Measurements from ENCODE around the gene ARV1. TPM values are rescaled to one million over a fixed set of nuclear protein-coding genes. Genes with fewer than 3 reads are reported as not detected.

The ARV1 gene
- total and polyA plus RNA-seq, 4 donors = 13.8 to 60.3 (median 17.2) TPM

GRCh38 chr1:231016234-231016633, 37.3 kb downstream of the ARV1 start:
- Histone ChIP-seq H3K27ac (ENCODE audit: low read depth in 1 of 2, low read length in 1 of 2) (no peak overlapping the region), H3K27me3 (ENCODE audit: control insufficient read depth in 3 of 3, insufficient read depth in 3 of 3, low read length in 2 of 3) (no peaks in the 10 kb centered on the region), H3K9me3 (ENCODE audit: control insufficient read depth in 4 of 4, insufficient read depth in 3 of 4, low read length in 3 of 4) (peaks cover 0 to 3% (median under 1%) of the 10 kb centered on the region in 4 donors), H3K36me3 (ENCODE audit: control insufficient read depth in 4 of 4, insufficient read depth in 4 of 4, low read length in 4 of 4) (peaks cover 0 to 12% (median 9%) of the 10 kb centered on the region in 4 donors), H3K4me3 (no peak overlapping the region), H3K4me1 (ENCODE audit: control insufficient read depth in 5 of 5, insufficient read depth in 5 of 5, low read length in 5 of 5) (peaks cover 0 to 11% (median 5%) of the 10 kb centered on the region in 5 donors), H3K9ac (ENCODE audit: insufficient read depth in 1 of 2, low read length in 2 of 2) (no peak overlapping the region)
- DNase-seq = no peak
- 95 to 97% methylated on average over 6 of the region's 6 CpGs for WGBS, 2 donors
- ATAC-seq (ENCODE audit: insufficient read depth, low FRiP score) = no peak
- no peak for TF ChIP-seq CTCF (IDR thresholded peaks at IDR 0.05; ENCODE audit: control extremely low read depth, extremely low read depth)

GRCh38 chr1:231016966-231017365, 38.1 kb downstream of the ARV1 start:
- 90% methylated on average over 5 of the region's 5 CpGs for WGBS, 2 donors
- Histone ChIP-seq H3K9me3 (ENCODE audit: control insufficient read depth in 4 of 4, insufficient read depth in 3 of 4, low read length in 3 of 4) (peaks cover 0 to 1% (median 0%) of the 10 kb centered on the region in 4 donors), H3K4me1 (ENCODE audit: control insufficient read depth in 5 of 5, insufficient read depth in 5 of 5, low read length in 5 of 5) (peaks cover 0 to 14% (median 5%) of the 10 kb centered on the region in 5 donors), H3K4me3 (no peak overlapping the region), H3K36me3 (ENCODE audit: control insufficient read depth in 4 of 4, insufficient read depth in 4 of 4, low read length in 4 of 4) (peaks cover 0 to 9% (median 6%) of the 10 kb centered on the region in 4 donors), H3K9ac (ENCODE audit: insufficient read depth in 1 of 2, low read length in 2 of 2) (no peak overlapping the region), H3K27me3 (ENCODE audit: control insufficient read depth in 3 of 3, insufficient read depth in 3 of 3, low read length in 2 of 3) (no peaks in the 10 kb centered on the region), H3K27ac (ENCODE audit: low read depth in 1 of 2, low read length in 1 of 2) (no peak overlapping the region)
- DNase-seq (no peak), ATAC-seq (ENCODE audit: insufficient read depth, low FRiP score) (no peak)
- no peak for TF ChIP-seq CTCF (IDR thresholded peaks at IDR 0.05; ENCODE audit: control extremely low read depth, extremely low read depth)

- H3K9me3 ChIP-seq (ENCODE audit: control insufficient read depth in 4 of 4, insufficient read depth in 3 of 4, low read length in 3 of 4) = peaks cover 0 to 1% (median 0%) of the 10 kb centered on the region in 4 donors
- H3K27me3 ChIP-seq (ENCODE audit: control insufficient read depth in 3 of 3, insufficient read depth in 3 of 3, low read length in 2 of 3) = no peaks in the 10 kb centered on the region
- H3K4me1 ChIP-seq (ENCODE audit: control insufficient read depth in 5 of 5, insufficient read depth in 5 of 5, low read length in 5 of 5) = peaks cover 0 to 18% (median 5%) of the 10 kb centered on the region in 5 donors
- no peak for ATAC-seq (ENCODE audit: insufficient read depth, low FRiP score)
- no peak overlapping the region for H3K4me3 ChIP-seq
- no peak for TF ChIP-seq CTCF (IDR thresholded peaks at IDR 0.05; ENCODE audit: control extremely low read depth, extremely low read depth)
- peak overlapping the region in 1 of 2 donors; percentile 54 for H3K27ac ChIP-seq (ENCODE audit: low read depth in 1 of 2, low read length in 1 of 2)
- DNase-seq = no peak
- WGBS, 2 donors = 88 to 94% methylated on average over 14 of the region's 14 CpGs
- H3K36me3 ChIP-seq (ENCODE audit: control insufficient read depth in 4 of 4, insufficient read depth in 4 of 4, low read length in 4 of 4) = peaks cover 0 to 9% (median 6%) of the 10 kb centered on the region in 4 donors
- H3K9ac ChIP-seq (ENCODE audit: insufficient read depth in 1 of 2, low read length in 2 of 2) = no peak overlapping the region
Measured at GRCh38 chr1:231019711-231020110, 40.8 kb downstream of the ARV1 start.

GRCh38 chr1:231020139-231020601, 41.3 kb downstream of the ARV1 start:
- Histone ChIP-seq H3K27me3 (ENCODE audit: control insufficient read depth in 3 of 3, insufficient read depth in 3 of 3, low read length in 2 of 3) (no peaks in the 10 kb centered on the region), H3K4me1 (ENCODE audit: control insufficient read depth in 5 of 5, insufficient read depth in 5 of 5, low read length in 5 of 5) (peaks cover 0 to 18% (median 5%) of the 10 kb centered on the region in 5 donors), H3K9me3 (ENCODE audit: control insufficient read depth in 4 of 4, insufficient read depth in 3 of 4, low read length in 3 of 4) (peaks cover 0 to 1% (median 0%) of the 10 kb centered on the region in 4 donors), H3K9ac (ENCODE audit: insufficient read depth in 1 of 2, low read length in 2 of 2) (no peak overlapping the region), H3K4me3 (no peak overlapping the region), H3K27ac (ENCODE audit: low read depth in 1 of 2, low read length in 1 of 2) (peak overlapping the region in 1 of 2 donors; percentile 54), H3K36me3 (ENCODE audit: control insufficient read depth in 4 of 4, insufficient read depth in 4 of 4, low read length in 4 of 4) (peaks cover 0 to 9% (median 6%) of the 10 kb centered on the region in 4 donors)
- TF ChIP-seq CTCF (IDR thresholded peaks at IDR 0.05; ENCODE audit: control extremely low read depth, extremely low read depth) = no peak
- 49 to 54% methylated on average over 14 of the region's 14 CpGs for WGBS, 2 donors
- ATAC-seq (ENCODE audit: insufficient read depth, low FRiP score) (no peak), DNase-seq (peak in 1 of 3 donors; percentile 24)

Data from lung (tissue), 12 donors.